Measurements from ENCODE around the gene COL9A3.

COL9A3 gene

DNA sequence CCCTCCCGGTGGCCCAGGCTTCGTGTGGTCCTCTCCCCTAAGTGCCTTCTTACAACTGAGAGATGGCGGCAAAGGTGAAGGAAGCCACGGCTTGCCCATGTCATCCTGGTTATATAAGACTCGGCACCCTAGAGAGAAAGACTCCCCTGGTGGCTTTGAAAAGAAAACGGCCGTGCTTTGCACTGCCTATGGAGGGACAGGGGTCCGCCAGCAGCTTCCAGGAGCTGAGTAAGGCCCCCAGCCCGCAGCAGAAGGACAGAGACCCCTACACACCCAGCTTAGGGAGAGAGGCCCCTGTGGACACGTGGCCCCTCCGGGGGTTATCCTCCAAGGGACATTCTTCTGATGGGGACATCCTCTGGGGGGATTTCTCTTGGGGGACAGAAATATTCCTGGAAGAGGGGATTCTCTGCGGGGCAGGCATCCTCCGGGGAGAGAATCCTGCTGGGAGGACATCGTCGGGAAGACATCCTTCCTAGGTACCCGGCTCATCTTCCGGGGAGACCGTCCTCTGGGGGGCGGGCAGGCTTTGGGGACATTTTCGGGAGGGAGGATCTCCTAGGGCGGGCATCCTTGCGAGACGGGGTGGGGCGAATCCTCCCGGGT lies 12.7 kb upstream of the COL9A3 start:
- Histone ChIP-seq H3K4me3 (IDR thresholded peaks at IDR 0.05; ENCODE audit: insufficient read depth, low read depth, low read length) (no peak overlapping the region), H3K79me2 (ENCODE audit: insufficient read depth, low read depth) (peaks cover 24% of the 10 kb centered on the region), H3K4me1 (ENCODE audit: low read depth, poor library complexity, severe bottlenecking) (peaks cover 17% of the 10 kb centered on the region), H3K9ac (no peak overlapping the region), H3K27ac (no peak overlapping the region), H3K36me3 (ENCODE audit: insufficient read depth) (no peaks in the 10 kb centered on the region; the same call in 1 of the 2 replicates), H4K20me1 (ENCODE audit: insufficient read depth) (no peaks in the 10 kb centered on the region), H3K4me2 (peak overlapping the region; percentile 77), H2AFZ (ENCODE audit: low read depth) (peak overlapping the region; percentile 85), H3K27me3 (ENCODE audit: insufficient read depth, low read depth) (no peaks in the 10 kb centered on the region)
- TF ChIP-seq CTCF (conservative IDR thresholded peaks at IDR 0.05; ENCODE audit: low read depth, low read length): 0 out of 2 replicates have a peak, but pooled peaks have one; percentile 24

DNA sequence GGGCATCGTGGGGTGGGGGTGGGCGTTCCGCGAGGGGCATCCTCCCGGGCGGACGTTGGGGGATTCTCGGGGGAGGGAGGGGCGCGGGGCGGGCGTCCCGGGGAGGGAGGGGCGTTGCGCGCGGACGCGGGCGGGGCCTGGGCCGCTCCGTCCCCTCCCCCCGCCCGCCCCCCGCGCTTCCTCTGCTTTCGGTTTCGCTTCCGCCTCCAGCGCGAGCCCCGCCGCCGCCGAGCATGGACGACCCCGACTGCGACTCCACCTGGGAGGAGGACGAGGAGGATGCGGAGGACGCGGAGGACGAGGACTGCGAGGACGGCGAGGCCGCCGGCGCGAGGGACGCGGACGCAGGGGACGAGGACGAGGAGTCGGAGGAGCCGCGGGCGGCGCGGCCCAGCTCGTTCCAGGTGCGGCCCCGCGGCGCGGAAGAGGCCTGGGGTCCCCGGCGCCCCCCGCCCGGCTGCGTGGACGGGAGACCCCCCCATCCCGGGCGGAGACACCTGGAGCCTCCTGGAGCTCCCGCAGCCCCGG lies 12.2 kb upstream of the COL9A3 start, which contains the start of gene OGFR:
TSS of gene OGFR (plus strand) at position 209 of the 528 bp plus-strand sequence. CDS start at position 234, 25 bp downstream.
- H3K4me1 ChIP-seq (ENCODE audit: low read depth, poor library complexity, severe bottlenecking): peaks cover 17% of the 10 kb centered on the region
- H3K9ac ChIP-seq: peak within 1 kb of the TSS; percentile 80
- no peak within 1 kb of the TSS for H3K4me3 ChIP-seq (IDR thresholded peaks at IDR 0.05; ENCODE audit: insufficient read depth, low read depth, low read length)
- peak within 1 kb of the TSS; percentile 48 for H3K27ac ChIP-seq
- peak within 1 kb of the TSS; percentile 85 for H2AFZ ChIP-seq (ENCODE audit: low read depth)
- no peaks in the 10 kb centered on the region for H3K27me3 ChIP-seq (ENCODE audit: insufficient read depth, low read depth)
- peak within 1 kb of the TSS; percentile 92 for H3K4me2 ChIP-seq
- H3K36me3 ChIP-seq (ENCODE audit: insufficient read depth): no peaks in the 10 kb centered on the region; the same call in 1 of the 2 replicates
- H4K20me1 ChIP-seq (ENCODE audit: insufficient read depth): no peaks in the 10 kb centered on the region
- peaks cover 24% of the 10 kb centered on the region for H3K79me2 ChIP-seq (ENCODE audit: insufficient read depth, low read depth)
- TF ChIP-seq CTCF (conservative IDR thresholded peaks at IDR 0.05; ENCODE audit: low read depth, low read length): no peak

GRCh38 chr20:62805155-62805710 lies 11.6 kb upstream of the COL9A3 start:
- H3K9ac ChIP-seq: peak overlapping the region; percentile 80
- H3K79me2 ChIP-seq (ENCODE audit: insufficient read depth, low read depth): peaks cover 24% of the 10 kb centered on the region
- peak overlapping the region; percentile 92 for H3K4me2 ChIP-seq
- no peaks in the 10 kb centered on the region; the same call in 1 of the 2 replicates for H3K36me3 ChIP-seq (ENCODE audit: insufficient read depth)
- peak overlapping the region; percentile 52; the same call in 1 of the 2 replicates for H2AFZ ChIP-seq (ENCODE audit: low read depth)
- no peak for TF ChIP-seq CTCF (conservative IDR thresholded peaks at IDR 0.05; ENCODE audit: low read depth, low read length)
- H3K4me3 ChIP-seq (IDR thresholded peaks at IDR 0.05; ENCODE audit: insufficient read depth, low read depth, low read length): no peak overlapping the region
- H3K4me1 ChIP-seq (ENCODE audit: low read depth, poor library complexity, severe bottlenecking): peaks cover 17% of the 10 kb centered on the region
- no peaks in the 10 kb centered on the region for H4K20me1 ChIP-seq (ENCODE audit: insufficient read depth)
- H3K27ac ChIP-seq: peak overlapping the region; percentile 48
- H3K27me3 ChIP-seq (ENCODE audit: insufficient read depth, low read depth): no peaks in the 10 kb centered on the region

- Histone ChIP-seq H3K27me3 (ENCODE audit: insufficient read depth, low read depth) (no peaks in the 10 kb centered on the region), H3K4me2 (peak overlapping the region; percentile 92), H2AFZ (ENCODE audit: low read depth) (no peak overlapping the region), H3K9ac (peak overlapping the region; percentile 80; the same call in 1 of the 2 replicates), H3K27ac (no peak overlapping the region), H4K20me1 (ENCODE audit: insufficient read depth) (no peaks in the 10 kb centered on the region), H3K4me1 (ENCODE audit: low read depth, poor library complexity, severe bottlenecking) (peaks cover 17% of the 10 kb centered on the region), H3K79me2 (ENCODE audit: insufficient read depth, low read depth) (peaks cover 24% of the 10 kb centered on the region), H3K36me3 (ENCODE audit: insufficient read depth) (no peaks in the 10 kb centered on the region; the same call in 1 of the 2 replicates), H3K4me3 (IDR thresholded peaks at IDR 0.05; ENCODE audit: insufficient read depth, low read depth, low read length) (no peak overlapping the region)
- no peak for TF ChIP-seq CTCF (conservative IDR thresholded peaks at IDR 0.05; ENCODE audit: low read depth, low read length)
Measured at GRCh38 chr20:62805711-62806382, 11.0 kb upstream of the COL9A3 start.
